Lower leg skin (tissue), 4 donors: Measurements from ENCODE around the gene ZFAND6. TPM values are rescaled to one million over a fixed set of nuclear protein-coding genes. Genes with fewer than 3 reads are reported as not detected.
A peak's percentile ranks its signal among the peaks of the same experiment; 100 is the strongest.

Experiments used
- DNase-seq, 2 donors: peaks; one replicate each; pipeline ENCODE4 v3.0.0-alpha.2; 2019; ENCODE audit warnings: low spot score in 2 of 2
- H3K4me3 ChIP-seq: fragments of 200-600 bp; sonication (generic); 2 replicates; pipeline ENCODE4 v1.5.1; 2017; ENCODE audit warnings: mild to moderate bottlenecking, low read depth; ENCODE audit not compliant: poor library complexity, severe bottlenecking
- CTCF ChIP-seq, 3 donors: fragments of 450-650 bp; IDR thresholded peaks; one replicate each; pipeline ENCODE4 v1.5.1; 2016; ENCODE audit warnings: antibody characterized with exemption in 3 of 3, mild to moderate bottlenecking in 3 of 3, moderate library complexity in 2 of 3
- POLR2A ChIP-seq, 2 donors: fragments of 450-650 bp; IDR thresholded peaks; one replicate each; pipeline ENCODE4 v1.6.1; 2016 to 2017; ENCODE audit warnings: antibody characterized with exemption in 2 of 2, mild to moderate bottlenecking in 1 of 2, moderate library complexity in 1 of 2
- WGBS, 2 donors: methylation state at CpG; one replicate each; pipeline ENCODE4 v1.1.5; 2018; 5-methylcytosine and 5-hydroxymethylcytosine counted together
- intact Hi-C: fragments of 100-400 bp; cut with DNase I; formaldehyde crosslinking; loops from one replicate; pipeline ENCODE4 v1.15.0; 2023; ENCODE audit warnings: low total_unique reads
- total RNA-seq, 4 donors: library from RNA; depleted of rRNA; stranded (reverse); fragments of >200 nt; gene quantifications; one replicate each; pipeline ENCODE4 v1.1.0, GENCODE V29; 2016

The ZFAND6 gene
- total RNA-seq, 4 donors from 2014 or later = 95.6 to 139 (median 107) TPM

GRCh38 chr15:80058044-80058443 lies 1.4 kb upstream of the ZFAND6 start:
- intact Hi-C loops = no loop called here
- TF ChIP-seq CTCF (IDR thresholded peaks at IDR 0.05) (no peak), POLR2A (IDR thresholded peaks at IDR 0.05) (no peak)
- 56 to 60% methylated on average over 6 of the region's 6 CpGs for WGBS, 2 donors

GRCh38 chr15:80059786-80060355 lies 395 bp downstream of the ZFAND6 start:
- intact Hi-C loops = no loop called here
- H3K4me3 ChIP-seq = peak overlapping the region; percentile 48
- WGBS, 2 donors = 0 to 1% methylated on average over 12 to 62 of the region's 72 CpGs
- DNase-seq = peak in 1 of 2 donors; percentile 21
- TF ChIP-seq CTCF (IDR thresholded peaks at IDR 0.05) (no peak), POLR2A (IDR thresholded peaks at IDR 0.05) (peak in 1 of 2 donors; percentile 4)

More at GRCh38 chr15:80058044-80058443, 1.4 kb upstream of the ZFAND6 start:
- H3K4me3 ChIP-seq = no peak overlapping the region
- DNase-seq = no peak

GRCh38 chr15:80060356-80061006 lies 1.0 kb downstream of the ZFAND6 start:
- 5 to 12% methylated on average over 26 of the region's 26 CpGs for WGBS, 2 donors
- DNase-seq = peak in 1 of 2 donors; percentile 18

GRCh38 chr15:80061582-80061981 lies 2.1 kb downstream of the ZFAND6 start:
- H3K4me3 ChIP-seq = no peak overlapping the region
- WGBS, 2 donors = 36 to 39% methylated on average over 5 of the region's 5 CpGs

More at GRCh38 chr15:80060356-80061006, 1.0 kb downstream of the ZFAND6 start:
- H3K4me3 ChIP-seq = peak overlapping the region; percentile 48
- no peak for TF ChIP-seq POLR2A (IDR thresholded peaks at IDR 0.05)
- no peak for TF ChIP-seq CTCF (IDR thresholded peaks at IDR 0.05)
- intact Hi-C loops = no loop called here

GRCh38 chr15:80066912-80067311 lies 7.4 kb downstream of the ZFAND6 start:
- no peak for DNase-seq
- intact Hi-C loops = no loop called here
- H3K4me3 ChIP-seq = no peak overlapping the region
- TF ChIP-seq POLR2A (IDR thresholded peaks at IDR 0.05) = no peak
- no peak for TF ChIP-seq CTCF (IDR thresholded peaks at IDR 0.05)

More at GRCh38 chr15:80061582-80061981, 2.1 kb downstream of the ZFAND6 start:
- DNase-seq = no peak
- no peak for TF ChIP-seq CTCF (IDR thresholded peaks at IDR 0.05)
- intact Hi-C loops = no loop called here
